Naive thymus-derived CD8-positive, alpha-beta T cell (primary cell): ENCODE results near the gene FIBP. TPM values are rescaled to one million over a fixed set of nuclear protein-coding genes. Genes with fewer than 3 reads are reported as not detected.

Experiments
- ATAC-seq, 2 donors: fragments of 150-1000 bp; cut with Tn5 transposase in 1 of 2; sonication (Bioruptor Pico), chemical (Tn5 transposase) in 1 of 2; 1 replicate in 1 of 2; 2 replicates in 1 of 2; pipeline ENCODE4 v1.10.0; 2021; ENCODE audit warnings: mild to moderate bottlenecking in 2 of 2, moderate library complexity in 2 of 2
- POLR2A ChIA-PET: fragments of 350-600 bp; sonication (Branson Sonifier 250); formaldehyde crosslinking; loops from one replicate; lab custom pipeline; 2021; ENCODE audit warnings: antibody characterized with exemption; lab: Charles Lee
- DNase-seq, 10 donors: peaks; one replicate each; pipeline versions ENCODE4 v3.0.0 to v3.0.0-alpha.2; 2020 to 2022
- H3K27ac Mint-ChIP-seq, 10 donors: one replicate each; pipeline ENCODE4 v1.8.0; 2020 to 2022; ENCODE audit warnings: mild to moderate bottlenecking in 10 of 10, mixed read lengths in 10 of 10, moderate library complexity in 4 of 10, inconsistent platforms in 1 of 10
- H3K27me3 Mint-ChIP-seq, 5 donors: one replicate each; pipeline ENCODE4 v1.8.0; 2021 to 2022; ENCODE audit warnings: mixed read lengths in 5 of 5
- H3K36me3 Mint-ChIP-seq, 3 donors: one replicate each; pipeline ENCODE4 v1.8.0; 2020 to 2022; ENCODE audit warnings: mixed read lengths in 3 of 3, mild to moderate bottlenecking in 2 of 3, inconsistent platforms in 1 of 3
- H3K4me1 Mint-ChIP-seq, 4 donors: one replicate each; pipeline ENCODE4 v1.8.0; 2021 to 2022; ENCODE audit warnings: mixed read lengths in 4 of 4
- H3K4me3 Mint-ChIP-seq, 10 donors: one replicate each; pipeline ENCODE4 v1.8.0; 2020 to 2022; ENCODE audit warnings: mild to moderate bottlenecking in 10 of 10, mixed read lengths in 10 of 10, moderate library complexity in 6 of 10, inconsistent platforms in 1 of 10
- H3K9me3 Mint-ChIP-seq, 9 donors: one replicate each; pipeline ENCODE4 v1.8.0; 2020 to 2022; ENCODE audit warnings: mixed read lengths in 9 of 9, mild to moderate bottlenecking in 3 of 9, inconsistent platforms in 1 of 9, moderate library complexity in 1 of 9
- polyA plus RNA-seq, 3 donors: library from polyadenylated mRNA; unstranded; fragments of 300-500 nt; fragmentation: Illumina TruSeq; gene quantifications; one replicate each; pipeline ENCODE4 v1.2.3, GENCODE V29; 2021
- total RNA-seq, 8 experiments: library from RNA in 2 of 8; stranded (reverse) in 2 of 8; gene quantifications; one replicate each; pipeline ENCODE4 v1.2.3 and lab custom pipeline; 2021 to 2026

FIBP gene
- total and polyA plus RNA-seq, 5 experiments from 2014 or later, result 33.0 to 97.6 (median 74.9) TPM

DNA sequence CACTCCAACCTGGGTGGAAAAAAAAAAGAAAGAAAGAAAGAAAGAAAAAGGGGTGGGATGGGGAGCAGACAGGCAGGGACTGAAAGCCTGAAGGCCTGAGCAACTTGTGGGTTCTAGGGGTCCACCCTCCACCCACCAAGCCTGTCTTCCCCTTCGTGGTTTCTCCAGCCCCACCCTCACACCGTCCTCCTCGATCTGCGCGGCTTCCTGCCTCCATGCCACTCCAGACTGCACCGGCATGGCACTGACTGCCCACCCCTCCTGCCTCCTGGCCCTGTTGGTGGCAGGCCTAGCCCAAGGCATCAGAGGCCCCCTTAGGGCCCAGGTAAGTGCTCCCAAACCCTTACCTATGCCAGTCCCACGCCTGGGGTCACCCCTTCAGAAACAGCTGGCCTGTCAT is 8.7 kb downstream of the FIBP start, which contains the start of gene CTSW:
Gene CTSW (plus strand): TSS at position 221 of the 400 bp plus-strand sequence. CDS start 18 bp downstream, at position 239.
- POLR2A ChIA-PET, result interaction anchor here (0.6 to 16.8 kb wide), 6 partner anchors 10 to 167 kb away, joined by 3 to 405 read pairs (median 18); partner anchors contain the start of genes CCDC85B, CFL1, FIBP and KAT5
- Mint-ChIP-seq H3K27me3 (no peaks in the 10 kb centered on the region), H3K9me3 (no peaks in the 10 kb centered on the region), H3K27ac (peak within 1 kb of the TSS; percentile 87 to 95 (median 92)), H3K4me1 (peaks cover 19 to 75% (median 57%) of the 10 kb centered on the region in 4 donors), H3K36me3 (peaks cover 0 to 18% (median 2%) of the 10 kb centered on the region in 3 donors), H3K4me3 (peak within 1 kb of the TSS; percentile 80 to 89 (median 84))
- DNase-seq (peak in 7 of 10 donors; percentile 22 to 74 (median 47)), ATAC-seq (peak; percentile 80 to 82)

DNA sequence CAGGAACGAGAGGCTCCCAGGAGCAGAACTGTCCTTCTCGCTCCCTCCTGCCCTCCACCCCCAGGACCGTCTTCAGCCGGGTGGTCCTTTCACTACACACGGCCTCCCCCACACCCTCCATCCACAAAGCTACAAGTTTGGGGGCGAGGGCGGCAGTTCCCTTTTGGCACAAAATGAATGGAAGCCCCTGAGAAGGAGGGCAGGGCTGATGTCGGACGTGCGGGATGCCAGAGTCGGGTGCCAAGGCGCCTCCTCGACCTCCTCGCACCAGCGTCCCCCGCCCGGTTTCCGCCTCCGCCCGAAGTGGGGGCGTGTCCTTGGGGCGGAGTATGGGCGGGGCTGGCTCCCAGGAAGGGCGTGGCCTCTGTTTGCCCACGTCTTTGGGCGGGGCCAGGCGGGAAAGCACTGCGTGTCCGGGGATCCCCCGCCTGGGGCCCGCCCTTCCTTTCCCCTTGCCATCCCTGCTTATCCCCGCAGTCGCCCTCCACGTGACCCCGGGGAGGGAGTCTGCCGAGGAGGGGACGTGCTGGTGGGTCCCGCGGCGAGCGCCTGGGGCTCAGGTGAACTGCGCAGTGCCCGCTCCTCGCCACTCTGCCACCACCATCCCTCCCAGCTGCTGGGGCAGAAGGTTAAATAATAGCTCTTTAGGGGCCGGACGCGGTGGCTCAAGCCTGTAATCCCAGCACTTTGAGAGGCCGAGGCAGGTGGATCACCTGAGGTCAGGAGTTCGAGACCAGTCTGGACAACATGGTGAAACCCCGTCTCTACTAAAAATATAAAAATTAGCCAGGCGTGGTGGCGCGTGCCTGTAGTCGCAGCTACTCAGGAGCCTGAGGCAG is 14.7 kb downstream of the FIBP start:
- Mint-ChIP-seq H3K9me3 (no peaks in the 10 kb centered on the region), H3K36me3 (no peaks in the 10 kb centered on the region), H3K4me1 (peaks cover 21 to 59% (median 45%) of the 10 kb centered on the region in 4 donors), H3K27ac (peak overlapping the region; percentile 83 to 97 (median 94)), H3K27me3 (no peaks in the 10 kb centered on the region), H3K4me3 (peak overlapping the region; percentile 82 to 94 (median 90))
- POLR2A ChIA-PET, result interaction anchor here (0.5 to 15.0 kb wide), 9 partner anchors 8 to 320 kb away, joined by 3 to 209 read pairs (median 4); partner anchors contain the start of genes CCDC85B, CFL1, FIBP and MUS81
- ATAC-seq (peak; percentile 83 to 92), DNase-seq (peak; percentile 90 to 100 (median 97))

DNA sequence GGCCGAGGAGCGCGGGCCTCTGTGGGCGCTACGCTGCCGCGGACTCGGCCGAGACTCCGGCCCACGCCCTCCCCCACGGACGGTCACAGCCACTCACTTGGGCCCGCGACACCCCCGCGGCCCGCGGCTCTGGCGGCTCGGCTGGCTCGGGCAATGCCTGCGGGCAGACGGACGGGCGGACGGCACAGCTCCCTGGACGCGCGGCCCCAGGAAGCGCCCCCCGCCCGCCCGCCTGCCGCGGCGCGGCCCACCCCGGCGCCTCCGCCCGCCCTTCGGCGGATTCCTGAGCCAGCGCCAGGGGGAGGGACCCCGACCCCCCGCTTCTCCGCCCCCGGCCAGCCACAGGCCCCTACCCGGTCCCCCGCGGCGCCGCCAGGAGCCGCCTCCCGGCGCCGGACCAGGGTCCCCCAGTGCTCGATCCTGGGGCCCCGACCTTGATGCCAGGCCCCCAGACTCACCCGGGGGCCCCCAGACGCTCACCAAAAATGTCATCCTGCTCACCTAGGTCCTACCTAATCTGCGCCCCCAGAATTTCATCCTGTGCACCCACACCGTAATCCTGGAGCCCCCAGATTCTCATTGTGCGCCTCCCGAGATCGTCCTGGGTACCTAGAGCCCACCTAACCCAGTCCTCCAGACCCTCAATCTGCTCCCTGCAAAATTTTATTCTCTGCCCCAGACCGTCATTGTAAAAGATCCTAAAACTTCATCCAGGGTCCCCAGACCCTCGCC is 15.5 kb downstream of the FIBP start, which contains the start of gene EFEMP2:
Gene EFEMP2 (minus strand): TSS at position 215 of the 732 bp plus-strand sequence. CDS start 446 bp downstream, outside the sequence.
- Mint-ChIP-seq H3K27me3 (no peaks in the 10 kb centered on the region), H3K4me3 (peak within 1 kb of the TSS; percentile 82 to 94 (median 90)), H3K9me3 (no peaks in the 10 kb centered on the region), H3K36me3 (no peaks in the 10 kb centered on the region), H3K4me1 (peaks cover 19 to 56% (median 39%) of the 10 kb centered on the region in 4 donors), H3K27ac (peak within 1 kb of the TSS; percentile 83 to 97 (median 94))
- ATAC-seq, result peak; percentile 4 to 16
- DNase-seq, result peak in 1 of 10 donors; percentile 8
- POLR2A ChIA-PET, result interaction anchor here (1.1 to 15.0 kb wide), 4 partner anchors 12 to 162 kb away, joined by 4 to 209 read pairs (median 100); partner anchors contain the start of genes CCDC85B, CFL1, FIBP and MUS81

DNA sequence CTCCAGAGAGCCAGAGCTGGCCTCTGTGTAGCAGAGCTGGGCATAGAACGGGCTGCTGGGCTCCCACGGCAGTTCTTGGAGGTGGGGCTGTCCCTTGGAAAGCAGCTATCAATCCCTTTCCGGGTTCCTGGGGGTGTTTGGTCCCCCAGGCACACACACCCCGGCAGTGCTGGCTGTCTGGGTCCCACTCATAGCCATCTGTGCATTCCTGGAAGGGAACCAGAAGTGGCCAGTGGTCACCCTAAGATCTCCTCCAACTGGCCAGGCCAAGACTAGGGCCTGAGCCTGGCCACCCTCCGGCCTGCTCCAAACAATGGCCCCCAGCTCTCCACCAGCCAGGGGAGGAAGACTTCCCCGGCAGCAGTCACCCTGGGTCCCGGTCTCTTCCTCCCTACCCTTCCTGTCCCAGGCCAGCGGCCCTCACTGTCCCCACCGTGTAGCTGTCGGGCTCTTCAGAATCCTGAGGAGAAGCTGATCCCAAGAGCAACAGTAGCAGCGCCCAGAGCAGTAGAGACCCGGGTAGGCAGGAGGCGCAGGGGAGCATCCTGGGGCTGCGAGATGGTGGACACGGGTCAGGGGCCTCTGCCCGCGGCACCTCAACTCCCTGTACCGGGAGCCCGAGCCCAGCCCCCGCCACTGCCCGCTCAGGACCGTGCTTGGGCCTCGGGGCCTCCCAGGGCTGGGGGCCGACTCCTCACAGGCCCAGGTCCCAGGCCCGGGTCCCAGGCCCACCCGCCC is 16.3 kb downstream of the FIBP start:
- H3K27ac Mint-ChIP-seq, result peak overlapping the region in 4 of 10 donors; percentile 10 to 87 (median 54)

DNA sequence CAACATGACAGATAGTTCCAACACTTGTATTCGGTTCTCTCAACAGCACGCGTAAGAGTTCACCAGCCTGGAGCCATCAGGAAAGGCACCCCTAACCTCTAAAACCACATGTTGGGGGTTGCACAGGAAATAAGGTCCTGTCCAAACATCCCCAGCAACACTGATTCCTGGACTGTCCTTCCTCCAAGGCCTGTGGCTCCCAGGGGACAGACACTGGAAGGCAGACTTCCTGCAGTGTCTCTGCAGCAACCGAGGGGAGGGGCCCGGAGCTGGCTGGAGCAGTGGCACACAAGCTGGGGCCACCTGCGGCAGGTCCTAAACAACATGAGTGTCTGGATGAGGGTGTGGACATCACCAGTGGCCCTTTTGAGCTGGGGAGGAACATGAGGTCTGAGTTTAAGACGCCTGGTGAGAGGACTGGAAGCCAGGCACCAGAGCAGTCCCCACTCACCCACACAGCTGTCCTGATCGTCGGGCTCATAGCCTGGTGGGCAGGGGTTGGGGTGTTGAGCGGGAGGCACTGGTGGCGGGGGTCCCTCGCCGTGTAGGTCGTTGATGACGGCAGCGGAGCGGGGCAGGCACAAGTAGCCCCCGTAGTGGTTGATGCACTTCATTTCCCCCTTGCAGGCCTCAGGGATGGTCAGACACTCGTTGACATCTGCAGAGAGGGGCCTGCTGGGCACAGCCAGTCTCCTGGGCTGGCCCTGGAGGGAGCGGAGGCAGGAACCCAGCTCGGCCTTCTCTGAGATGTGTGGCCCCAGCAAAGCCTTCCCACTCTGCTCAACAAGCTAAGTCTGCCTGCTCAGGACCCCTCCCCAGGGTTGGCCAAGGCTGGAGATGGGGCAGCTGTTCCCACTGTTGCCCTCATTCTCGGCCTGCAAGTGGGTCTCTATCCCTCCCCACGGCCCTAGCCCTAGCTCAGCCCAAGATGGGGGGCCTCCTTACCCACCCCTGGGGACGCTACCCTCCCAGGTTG is 17.3 kb downstream of the FIBP start:
- H3K27me3 Mint-ChIP-seq, result no peaks in the 10 kb centered on the region
- DNase-seq (no peak), ATAC-seq (no peak)
- H3K4me1 Mint-ChIP-seq, result peaks cover 15 to 44% (median 36%) of the 10 kb centered on the region in 4 donors
- H3K9me3 Mint-ChIP-seq, result no peaks in the 10 kb centered on the region
- peaks cover 0 to 12% (median 2%) of the 10 kb centered on the region in 3 donors for H3K36me3 Mint-ChIP-seq
- peak overlapping the region in 9 of 10 donors; percentile 33 to 86 (median 56) for H3K27ac Mint-ChIP-seq
- POLR2A ChIA-PET, result interaction anchor here (1.0 to 15.0 kb wide), 5 partner anchors 9 to 333 kb away, joined by 5 to 209 read pairs (median 29); partner anchors contain the start of genes CCDC85B, CFL1, CTSW and FIBP
- peak overlapping the region in 7 of 10 donors; percentile 29 to 65 (median 54) for H3K4me3 Mint-ChIP-seq

More for the DNA sequence above, 16.3 kb downstream of the FIBP start:
- ATAC-seq (no peak), DNase-seq (no peak)
- H3K27me3 Mint-ChIP-seq, result no peaks in the 10 kb centered on the region
- peaks cover 15 to 50% (median 38%) of the 10 kb centered on the region in 4 donors for H3K4me1 Mint-ChIP-seq
- POLR2A ChIA-PET, result interaction anchor here (1.0 to 15.0 kb wide), 5 partner anchors 8 to 334 kb away, joined by 5 to 209 read pairs (median 29); partner anchors contain the start of genes CCDC85B, CFL1, CTSW and FIBP
- peaks cover 0 to 5% (median 0%) of the 10 kb centered on the region in 3 donors for H3K36me3 Mint-ChIP-seq
- H3K9me3 Mint-ChIP-seq, result no peaks in the 10 kb centered on the region
- H3K4me3 Mint-ChIP-seq, result peak overlapping the region in 8 of 10 donors; percentile 14 to 62 (median 40)

DNA sequence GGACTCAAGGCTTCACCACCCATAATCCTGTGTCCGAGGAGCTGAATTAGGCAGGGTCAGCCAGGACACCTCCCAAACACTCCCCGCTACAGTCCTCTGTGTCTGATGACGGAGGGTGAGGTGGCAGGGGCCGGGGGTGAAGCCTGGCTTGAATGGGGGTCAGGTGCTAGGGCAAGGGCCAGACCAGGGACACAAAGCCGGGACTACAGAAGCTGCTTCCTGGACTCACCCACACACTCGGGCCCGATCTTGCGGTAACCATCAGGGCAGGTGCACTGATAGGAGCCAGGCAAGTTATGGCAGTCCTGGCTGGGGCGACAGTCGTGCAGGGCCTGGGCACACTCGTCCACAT is 18.0 kb downstream of the FIBP start:
- Mint-ChIP-seq H3K9me3 (no peaks in the 10 kb centered on the region), H3K4me1 (peaks cover 15 to 44% (median 36%) of the 10 kb centered on the region in 4 donors), H3K27me3 (no peaks in the 10 kb centered on the region), H3K36me3 (peaks cover 0 to 18% (median 2%) of the 10 kb centered on the region in 3 donors), H3K4me3 (peak overlapping the region in 5 of 10 donors; percentile 22 to 65 (median 29)), H3K27ac (peak overlapping the region in 6 of 10 donors; percentile 17 to 86 (median 65))
- ATAC-seq (no peak), DNase-seq (no peak)
- POLR2A ChIA-PET, result interaction anchor here (4.5 to 15.0 kb wide), 3 partner anchors 10 to 19 kb away, joined by 29 to 209 read pairs (median 187); partner anchors contain the start of genes CCDC85B, CFL1, CTSW and FIBP

DNA sequence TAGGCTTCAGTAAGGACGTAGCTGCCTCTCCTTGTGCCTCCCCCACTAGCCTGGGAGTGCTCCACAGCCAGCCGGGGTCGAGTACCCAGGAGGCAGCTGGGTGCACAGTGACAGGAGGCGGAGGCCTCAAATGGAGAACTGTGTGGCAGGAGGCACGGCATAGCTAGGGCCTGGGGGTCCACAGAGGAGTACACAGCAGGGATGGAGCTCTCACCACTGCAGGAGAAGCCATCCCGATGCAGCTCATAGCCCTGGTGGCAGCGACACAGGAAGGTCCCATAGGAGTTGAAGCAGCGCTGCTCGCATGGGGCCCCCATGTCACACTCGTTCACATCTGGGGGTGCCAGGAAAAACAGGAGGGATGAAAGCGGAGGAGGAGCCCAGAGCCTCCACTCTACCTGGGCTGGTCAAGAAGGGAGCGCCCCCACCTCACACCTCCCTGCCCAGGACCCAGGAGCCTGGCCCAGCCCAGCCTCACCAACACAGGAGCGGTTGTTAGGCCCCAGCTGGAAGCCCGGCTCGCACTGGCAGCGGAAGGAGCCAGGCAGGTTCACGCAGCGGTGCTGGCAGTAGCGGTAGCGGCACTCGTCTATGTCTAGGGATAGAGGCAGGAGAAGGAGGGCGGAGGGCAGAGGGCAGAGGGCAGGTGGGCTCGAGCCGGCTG is 18.5 kb downstream of the FIBP start:
- DNase-seq, result no peak
- peak overlapping the region in 1 of 10 donors; percentile 33 for H3K4me3 Mint-ChIP-seq
- POLR2A ChIA-PET, result interaction anchor here (0.5 to 15.0 kb wide), 4 partner anchors 9 to 105 kb away, joined by 3 to 209 read pairs (median 108); partner anchors contain the start of genes CCDC85B, CFL1, CTSW and FIBP

DNA sequence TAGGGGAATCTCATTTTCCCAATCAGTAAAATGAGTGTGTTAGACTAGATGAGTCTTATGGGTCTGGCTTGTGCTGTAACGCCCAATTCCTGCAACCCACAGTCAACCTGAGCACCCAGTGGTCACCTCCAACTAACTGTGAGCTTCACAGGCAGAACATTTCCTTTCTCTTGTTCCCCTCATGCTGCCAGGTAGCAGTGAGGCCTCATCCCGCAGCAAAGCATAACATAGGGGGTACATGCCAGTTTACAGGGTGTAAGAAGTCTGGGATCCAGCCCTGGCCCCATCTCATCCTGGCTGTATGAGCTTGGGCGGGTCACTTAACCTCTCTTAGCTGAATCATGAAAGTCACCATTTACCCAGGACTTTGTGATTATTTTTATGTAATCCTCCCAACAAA is 19.4 kb downstream of the FIBP start:
- Mint-ChIP-seq H3K27me3 (no peaks in the 10 kb centered on the region), H3K9me3 (no peaks in the 10 kb centered on the region), H3K4me3 (no peak overlapping the region), H3K4me1 (peaks cover 20 to 46% (median 36%) of the 10 kb centered on the region in 4 donors), H3K36me3 (peaks cover 0 to 30% (median 2%) of the 10 kb centered on the region in 3 donors), H3K27ac (peak overlapping the region in 3 of 10 donors; percentile 37 to 76 (median 56))
- ATAC-seq, result no peak
- no peak for DNase-seq
- POLR2A ChIA-PET, result interaction anchor here (4.5 to 15.0 kb wide), 3 partner anchors 9 to 21 kb away, joined by 29 to 209 read pairs (median 187); partner anchors contain the start of genes CCDC85B, CFL1, CTSW and FIBP

More for the DNA sequence above, 18.5 kb downstream of the FIBP start:
- no peaks in the 10 kb centered on the region for H3K9me3 Mint-ChIP-seq
- peak overlapping the region in 5 of 10 donors; percentile 56 to 86 (median 67) for H3K27ac Mint-ChIP-seq
- H3K4me1 Mint-ChIP-seq, result peaks cover 18 to 44% (median 36%) of the 10 kb centered on the region in 4 donors
- ATAC-seq, result no peak
- peaks cover 0 to 23% (median 2%) of the 10 kb centered on the region in 3 donors for H3K36me3 Mint-ChIP-seq
- H3K27me3 Mint-ChIP-seq, result no peaks in the 10 kb centered on the region

DNA sequence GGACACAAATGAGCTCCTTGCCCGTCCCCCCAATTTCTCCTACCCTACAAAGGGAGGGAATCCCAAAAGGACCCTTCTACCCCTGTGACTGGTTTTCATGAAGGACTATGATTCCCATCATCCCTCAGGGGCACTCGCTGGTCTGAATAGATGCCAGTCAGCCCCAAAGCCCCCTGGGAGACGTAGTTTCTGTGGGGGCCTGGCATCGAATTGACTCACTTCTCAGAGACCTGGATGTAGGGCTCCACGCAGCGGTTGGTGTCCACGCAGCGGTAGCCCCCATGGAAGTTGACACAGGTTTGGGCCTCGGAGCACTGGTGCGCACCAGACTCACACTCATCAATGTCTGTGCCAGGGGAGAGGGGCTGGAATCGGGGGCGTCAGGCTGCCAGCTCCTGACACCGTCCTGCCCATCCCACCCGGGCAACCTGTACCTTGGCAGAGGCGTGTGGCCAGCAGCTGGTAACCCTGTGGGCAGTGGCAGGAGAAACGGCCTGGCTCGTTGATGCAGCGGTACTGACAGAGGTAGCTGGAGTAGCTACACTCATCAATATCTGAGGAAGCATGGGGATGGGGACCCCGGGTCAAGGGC is 20.1 kb downstream of the FIBP start:
- Mint-ChIP-seq H3K36me3 (peaks cover 0 to 37% (median 2%) of the 10 kb centered on the region in 3 donors), H3K4me1 (peaks cover 18 to 46% (median 33%) of the 10 kb centered on the region in 4 donors), H3K27ac (peak overlapping the region in 3 of 10 donors; percentile 14 to 43 (median 33)), H3K27me3 (no peaks in the 10 kb centered on the region), H3K4me3 (no peak overlapping the region), H3K9me3 (no peaks in the 10 kb centered on the region)
- DNase-seq, result peak in 2 of 10 donors; percentile 38 to 61
- ATAC-seq, result peak; percentile 57 to 73
- POLR2A ChIA-PET, result interaction anchor here (0.5 to 15.0 kb wide), 4 partner anchors 8 to 129 kb away, joined by 4 to 209 read pairs (median 108); partner anchors contain the start of genes CCDC85B, CFL1, CTSW and FIBP
